MM.1S (cell line): Measurements from ENCODE around the gene AKAP8L.

Source experiments
- DNase-seq: peaks from one replicate; pipeline ENCODE4 v3.0.0-alpha.2; 2015
- H2AFZ ChIP-seq: fragments of 300-600 bp; sonication (generic); 2 replicates; pipeline ENCODE4 v1.6.0; 2016; ENCODE audit warnings: antibody characterized with exemption, low read length
- H3F3A ChIP-seq: fragments of 300-600 bp; sonication (generic); 2 replicates; pipeline ENCODE4 v1.6.1; 2016; ENCODE audit warnings: mild to moderate bottlenecking, antibody characterized with exemption, low read length, moderate library complexity, mixed read lengths; ENCODE audit not compliant: insufficient read depth
- H3K27ac ChIP-seq: fragments of 300-600 bp; sonication (generic); 2 replicates; pipeline ENCODE4 v1.5.1; 2016; ENCODE audit warnings: mild to moderate bottlenecking, low read length
- H3K27me3 ChIP-seq: fragments of 300-600 bp; sonication (generic); replicated peaks from 2 replicates; pipeline ENCODE4 v1.6.0; 2016; ENCODE audit warnings: low read length; ENCODE audit not compliant: insufficient read depth
- H3K36me3 ChIP-seq: fragments of 300-600 bp; sonication (generic); replicated peaks from 2 replicates; pipeline ENCODE4 v1.6.1; 2016; ENCODE audit warnings: mild to moderate bottlenecking, low read length, mixed read lengths; ENCODE audit not compliant: insufficient read depth
- H3K4me1 ChIP-seq: fragments of 300-600 bp; sonication (generic); 2 replicates; pipeline ENCODE4 v1.6.1; 2016; ENCODE audit warnings: low read length, mixed read lengths
- H3K4me2 ChIP-seq: fragments of 300-600 bp; sonication (generic); 2 replicates; pipeline ENCODE4 v1.6.0; 2016; ENCODE audit warnings: low read depth, low read length
- H3K4me3 ChIP-seq: fragments of 300-600 bp; sonication (generic); 2 replicates; pipeline ENCODE4 v1.5.1; 2016; ENCODE audit warnings: low read length, mixed read lengths
- H3K79me2 ChIP-seq: fragments of 300-600 bp; sonication (generic); 2 replicates; pipeline ENCODE4 v1.6.1; 2016; ENCODE audit warnings: mixed run types, low read length, mixed read lengths
- H3K9ac ChIP-seq: fragments of 300-600 bp; sonication (generic); 2 replicates; pipeline ENCODE4 v1.6.1; 2016; ENCODE audit warnings: low read length, mixed read lengths
- H3K9me2 ChIP-seq: fragments of 300-600 bp; sonication (generic); replicated peaks from 2 replicates; pipeline ENCODE4 v1.6.1; 2016; ENCODE audit warnings: mild to moderate bottlenecking, low read length, mixed read lengths; ENCODE audit not compliant: insufficient read depth
- H3K9me3 ChIP-seq: fragments of 300-600 bp; sonication (generic); replicated peaks from 2 replicates; pipeline ENCODE4 v1.6.1; 2016; ENCODE audit warnings: mild to moderate bottlenecking, low read length, mixed read lengths; ENCODE audit not compliant: insufficient read depth
- H4K20me1 ChIP-seq: fragments of 300-600 bp; sonication (generic); 2 replicates; pipeline ENCODE4 v1.6.1; 2016; ENCODE audit warnings: mild to moderate bottlenecking, low read length, moderate library complexity, mixed read lengths; ENCODE audit not compliant: insufficient read depth
- CTCF ChIP-seq: fragments of 300-600 bp; sonication (generic); IDR thresholded peaks from 2 replicates; pipeline ENCODE4 v1.5.1; 2016; ENCODE audit warnings: antibody characterized with exemption, low read length, mixed read lengths
- EZH2 ChIP-seq: fragments of 300-600 bp; sonication (generic); optimal IDR thresholded peaks from 2 replicates; pipeline ENCODE3; 2017; ENCODE audit warnings: low read depth, mild to moderate bottlenecking, antibody characterized with exemption, low read length, mixed read lengths
- EZH2phosphoT487 ChIP-seq: fragments of 300-600 bp; sonication (generic); IDR thresholded peaks from 2 replicates; pipeline ENCODE4 v1.6.1; 2018; ENCODE audit warnings: antibody characterized with exemption, low read length

Gene AKAP8L

GRCh38 chr19:15424692-15425272, 6.0 kb upstream of the AKAP8L start:
- H3K79me2 ChIP-seq: peaks cover 21% of the 10 kb centered on the region
- H3K9ac ChIP-seq: no peak overlapping the region
- no peaks in the 10 kb centered on the region for H3K4me1 ChIP-seq
- TF ChIP-seq EZH2: no peak
- no peak for TF ChIP-seq EZH2phosphoT487
- no peak for TF ChIP-seq CTCF
- no peak for DNase-seq
- no peak overlapping the region for H2AFZ ChIP-seq
- no peaks in the 10 kb centered on the region for H3K27me3 ChIP-seq
- H3K27ac ChIP-seq: no peak overlapping the region
- no peaks in the 10 kb centered on the region for H4K20me1 ChIP-seq
- peaks cover 1% of the 10 kb centered on the region; the same call in 1 of the 2 replicates for H3F3A ChIP-seq
- no peaks in the 10 kb centered on the region for H3K9me2 ChIP-seq
- H3K4me2 ChIP-seq: no peak overlapping the region
- no peaks in the 10 kb centered on the region for H3K9me3 ChIP-seq
- H3K36me3 ChIP-seq: peaks cover 8% of the 10 kb centered on the region; the same call in 1 of the 2 replicates
- no peak overlapping the region for H3K4me3 ChIP-seq

- Histone ChIP-seq H3K9me3 (no peaks in the 10 kb centered on the region), H3K4me1 (0 out of 2 replicates have a peak, but pooled peaks cover 5% of the 10 kb centered on the region), H2AFZ (no peak overlapping the region), H3K27me3 (no peaks in the 10 kb centered on the region), H3K27ac (no peak overlapping the region), H3K4me3 (no peak overlapping the region), H3K9me2 (no peaks in the 10 kb centered on the region), H3K9ac (no peak overlapping the region), H3K79me2 (peaks cover 14% of the 10 kb centered on the region), H3K36me3 (peaks cover 8% of the 10 kb centered on the region; the same call in 1 of the 2 replicates), H3F3A (peaks cover 7% of the 10 kb centered on the region; the same call in 1 of the 2 replicates), H4K20me1 (no peaks in the 10 kb centered on the region), H3K4me2 (no peak overlapping the region)
- no peak for TF ChIP-seq EZH2
- TF ChIP-seq CTCF: no peak
- no peak for TF ChIP-seq EZH2phosphoT487
- no peak for DNase-seq
Observed at GRCh38 chr19:15424121-15424520, 5.3 kb upstream of the AKAP8L start.

GRCh38 chr19:15423130-15423529, 4.3 kb upstream of the AKAP8L start:
- Histone ChIP-seq H3K9me2 (no peaks in the 10 kb centered on the region), H2AFZ (no peak overlapping the region), H4K20me1 (no peaks in the 10 kb centered on the region), H3K36me3 (peaks cover 8% of the 10 kb centered on the region; the same call in 1 of the 2 replicates), H3F3A (peaks cover 7% of the 10 kb centered on the region; the same call in 1 of the 2 replicates), H3K4me3 (no peak overlapping the region), H3K27ac (no peak overlapping the region), H3K4me2 (no peak overlapping the region), H3K9me3 (no peaks in the 10 kb centered on the region), H3K9ac (no peak overlapping the region), H3K27me3 (no peaks in the 10 kb centered on the region), H3K79me2 (peaks cover 11% of the 10 kb centered on the region), H3K4me1 (0 out of 2 replicates have a peak, but pooled peaks cover 5% of the 10 kb centered on the region)
- no peak for DNase-seq
- TF ChIP-seq CTCF (no peak), EZH2 (no peak), EZH2phosphoT487 (no peak)
